Measurements from ENCODE around the gene MEN1.
A peak's percentile ranks its signal among the peaks of the same experiment; 100 is the strongest.
"Not testable (repeated sequence)": the region's sequence is repeated elsewhere in the genome, so short reads cannot be mapped to it uniquely, and the experiment has no call there.

MEN1 gene

DNA sequence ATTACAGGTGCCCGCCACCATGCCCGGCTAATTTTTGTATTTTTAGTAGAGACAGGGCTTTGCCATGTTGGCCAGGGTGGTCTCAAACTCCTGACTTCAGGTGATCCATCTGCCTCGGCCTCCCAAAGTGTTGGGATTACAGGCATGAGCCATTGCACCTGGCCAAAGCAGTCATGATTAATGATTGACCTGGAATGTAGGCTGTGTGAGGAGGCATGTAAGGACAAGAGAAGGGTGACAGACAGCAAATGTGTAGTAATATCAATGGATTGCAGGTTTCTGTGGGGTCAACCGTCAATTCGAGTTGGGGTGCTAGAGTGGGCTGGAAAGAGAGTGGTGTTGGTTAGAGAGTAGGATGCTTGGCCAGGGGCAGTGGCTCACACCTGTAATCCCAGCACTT lies 5.1 kb upstream of the MEN1 start:
- H3K27me3 ChIP-seq (ENCODE audit: control insufficient read depth, insufficient read depth, low read length); H3K9ac ChIP-seq (ENCODE audit: low read length); H3K9me3 ChIP-seq (ENCODE audit: control insufficient read depth, low read length); H3K36me3 ChIP-seq (ENCODE audit: control insufficient read depth, insufficient read depth, low read length); H3K4me1 ChIP-seq (ENCODE audit: control insufficient read depth, insufficient read depth, low read length); H3K4me3 ChIP-seq (ENCODE audit: low read length): not testable (repeated sequence)

DNA sequence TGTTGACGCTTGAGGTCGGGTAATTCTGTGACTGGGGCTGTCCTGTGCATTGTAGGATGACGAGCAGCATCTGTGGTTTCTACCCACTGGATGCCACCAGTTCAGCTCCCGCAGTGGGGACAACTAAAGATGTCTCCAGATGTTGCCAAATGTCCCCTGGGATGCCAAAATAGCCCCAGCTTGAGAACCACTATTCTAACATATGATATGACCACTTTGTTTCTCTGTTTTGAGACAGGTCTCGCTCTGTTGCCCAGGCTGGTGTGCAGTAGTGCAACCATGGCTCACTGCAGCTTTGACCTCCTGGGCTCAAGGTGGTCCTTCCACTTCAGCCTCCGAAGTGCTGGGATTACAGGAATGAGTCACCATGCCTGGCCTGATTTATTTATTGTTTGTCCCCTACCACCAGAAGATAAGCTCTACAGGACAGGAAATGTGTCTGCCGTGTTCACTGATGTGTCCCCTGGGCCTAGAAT lies 4.4 kb upstream of the MEN1 start:
- Histone ChIP-seq H3K36me3 (ENCODE audit: control insufficient read depth, insufficient read depth, low read length) (no peaks in the 10 kb centered on the region), H3K4me3 (ENCODE audit: low read length) (no peak overlapping the region), H3K27me3 (ENCODE audit: control insufficient read depth, insufficient read depth, low read length) (no peaks in the 10 kb centered on the region), H3K9ac (ENCODE audit: low read length) (no peak overlapping the region), H3K9me3 (ENCODE audit: control insufficient read depth, low read length) (no peaks in the 10 kb centered on the region), H3K4me1 (ENCODE audit: control insufficient read depth, insufficient read depth, low read length) (peaks cover under 1% of the 10 kb centered on the region)

GRCh38 chr11:64813826-64814225 lies 3.5 kb upstream of the MEN1 start:
- Histone ChIP-seq H3K36me3 (ENCODE audit: control insufficient read depth, insufficient read depth, low read length) (no peaks in the 10 kb centered on the region), H3K27me3 (ENCODE audit: control insufficient read depth, insufficient read depth, low read length) (no peaks in the 10 kb centered on the region), H3K9me3 (ENCODE audit: control insufficient read depth, low read length) (no peaks in the 10 kb centered on the region), H3K4me1 (ENCODE audit: control insufficient read depth, insufficient read depth, low read length) (peaks cover 7% of the 10 kb centered on the region), H3K9ac (ENCODE audit: low read length) (no peak overlapping the region), H3K4me3 (ENCODE audit: low read length) (no peak overlapping the region)

GRCh38 chr11:64810891-64811272 lies 531 bp upstream of the MEN1 start:
- peak overlapping the region; percentile 94 for H3K4me3 ChIP-seq (ENCODE audit: low read length)
- peaks cover 7% of the 10 kb centered on the region for H3K4me1 ChIP-seq (ENCODE audit: control insufficient read depth, insufficient read depth, low read length)
- no peaks in the 10 kb centered on the region for H3K9me3 ChIP-seq (ENCODE audit: control insufficient read depth, low read length)
- H3K36me3 ChIP-seq (ENCODE audit: control insufficient read depth, insufficient read depth, low read length) = peaks cover 5% of the 10 kb centered on the region
- no peak overlapping the region for H3K9ac ChIP-seq (ENCODE audit: low read length)
- H3K27me3 ChIP-seq (ENCODE audit: control insufficient read depth, insufficient read depth, low read length) = no peaks in the 10 kb centered on the region

GRCh38 chr11:64809781-64810241 lies 540 bp downstream of the MEN1 start:
- Histone ChIP-seq H3K4me3 (ENCODE audit: low read length) (peak overlapping the region; percentile 94), H3K9ac (ENCODE audit: low read length) (peak overlapping the region; percentile 70), H3K27me3 (ENCODE audit: control insufficient read depth, insufficient read depth, low read length) (no peaks in the 10 kb centered on the region), H3K9me3 (ENCODE audit: control insufficient read depth, low read length) (no peaks in the 10 kb centered on the region), H3K4me1 (ENCODE audit: control insufficient read depth, insufficient read depth, low read length) (peaks cover 7% of the 10 kb centered on the region), H3K36me3 (ENCODE audit: control insufficient read depth, insufficient read depth, low read length) (peaks cover 13% of the 10 kb centered on the region)

DNA sequence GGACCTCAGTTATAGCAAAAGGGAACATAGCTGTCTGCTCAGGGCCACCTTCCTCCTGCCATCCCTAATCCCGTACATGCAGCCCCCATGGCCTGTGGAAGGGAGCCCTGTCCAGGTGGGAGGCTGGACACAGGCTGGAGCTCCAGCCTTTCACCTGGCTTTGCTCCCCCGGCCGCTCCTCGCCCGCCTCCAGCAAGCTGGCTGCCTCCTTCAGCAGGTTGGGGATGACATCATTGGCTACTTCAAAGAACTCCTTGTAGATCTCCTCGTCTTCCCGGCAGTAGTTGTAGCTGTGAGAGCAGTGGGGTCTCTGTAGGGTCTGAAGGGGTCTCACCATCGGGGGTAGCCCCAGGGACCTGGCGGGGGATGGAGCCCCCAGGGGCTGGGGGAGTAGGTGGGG lies 4.9 kb downstream of the MEN1 start:
- peaks cover 13% of the 10 kb centered on the region for H3K36me3 ChIP-seq (ENCODE audit: control insufficient read depth, insufficient read depth, low read length)
- no peak overlapping the region for H3K9ac ChIP-seq (ENCODE audit: low read length)
- H3K4me1 ChIP-seq (ENCODE audit: control insufficient read depth, insufficient read depth, low read length) = peaks cover 31% of the 10 kb centered on the region

DNA sequence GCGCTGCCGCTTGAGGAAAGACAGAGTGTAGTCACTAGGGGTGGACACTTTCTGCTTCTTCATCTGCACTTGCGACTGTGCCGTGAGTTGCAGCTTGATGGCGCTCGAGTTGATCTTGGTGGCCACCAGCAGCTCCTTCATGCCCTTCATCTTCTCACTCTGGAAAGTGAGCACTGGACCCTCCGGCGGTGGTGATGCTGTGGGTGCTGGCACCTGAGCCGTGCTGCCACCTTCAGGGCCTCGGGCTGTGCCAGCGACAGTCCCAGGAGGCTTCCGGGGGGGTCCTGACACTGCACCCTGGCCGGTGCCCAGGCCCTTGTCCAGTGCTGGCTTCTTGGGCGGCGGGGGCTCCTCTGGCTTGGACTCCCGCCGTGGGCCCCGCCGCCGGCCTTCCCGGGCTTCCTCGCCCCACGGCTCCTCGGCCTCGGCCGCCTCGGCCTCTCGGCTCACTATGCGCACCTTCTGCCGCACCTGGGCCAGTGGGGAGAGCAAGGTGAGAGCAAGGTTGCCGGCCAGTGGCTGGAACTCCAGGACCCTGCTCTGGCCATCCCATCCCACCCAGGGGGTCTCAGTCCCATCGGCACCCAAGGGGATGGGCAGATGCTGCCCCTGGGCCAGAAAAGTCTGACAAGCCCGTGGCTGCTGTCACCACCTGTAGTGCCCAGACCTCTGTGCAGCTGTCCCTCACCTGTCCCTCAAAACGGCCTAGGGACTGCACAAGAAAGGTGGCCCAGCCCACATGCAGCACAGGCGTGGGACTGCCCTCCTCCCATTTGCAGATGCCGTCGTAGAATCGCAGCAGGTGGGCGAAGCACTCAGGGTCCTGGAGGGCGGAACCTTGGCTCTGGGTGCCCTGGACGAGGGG lies 5.8 kb downstream of the MEN1 start:
- no peaks in the 10 kb centered on the region for H3K27me3 ChIP-seq (ENCODE audit: control insufficient read depth, insufficient read depth, low read length)
- no peak overlapping the region for H3K9ac ChIP-seq (ENCODE audit: low read length)
- H3K4me3 ChIP-seq (ENCODE audit: low read length) = no peak overlapping the region
- H3K4me1 ChIP-seq (ENCODE audit: control insufficient read depth, insufficient read depth, low read length) = peaks cover 29% of the 10 kb centered on the region
- peaks cover 13% of the 10 kb centered on the region for H3K36me3 ChIP-seq (ENCODE audit: control insufficient read depth, insufficient read depth, low read length)
- no peaks in the 10 kb centered on the region for H3K9me3 ChIP-seq (ENCODE audit: control insufficient read depth, low read length)

More for the DNA sequence above, 4.9 kb downstream of the MEN1 start:
- Histone ChIP-seq H3K4me3 (ENCODE audit: low read length) (no peak overlapping the region), H3K9me3 (ENCODE audit: control insufficient read depth, low read length) (no peaks in the 10 kb centered on the region), H3K27me3 (ENCODE audit: control insufficient read depth, insufficient read depth, low read length) (no peaks in the 10 kb centered on the region)

DNA sequence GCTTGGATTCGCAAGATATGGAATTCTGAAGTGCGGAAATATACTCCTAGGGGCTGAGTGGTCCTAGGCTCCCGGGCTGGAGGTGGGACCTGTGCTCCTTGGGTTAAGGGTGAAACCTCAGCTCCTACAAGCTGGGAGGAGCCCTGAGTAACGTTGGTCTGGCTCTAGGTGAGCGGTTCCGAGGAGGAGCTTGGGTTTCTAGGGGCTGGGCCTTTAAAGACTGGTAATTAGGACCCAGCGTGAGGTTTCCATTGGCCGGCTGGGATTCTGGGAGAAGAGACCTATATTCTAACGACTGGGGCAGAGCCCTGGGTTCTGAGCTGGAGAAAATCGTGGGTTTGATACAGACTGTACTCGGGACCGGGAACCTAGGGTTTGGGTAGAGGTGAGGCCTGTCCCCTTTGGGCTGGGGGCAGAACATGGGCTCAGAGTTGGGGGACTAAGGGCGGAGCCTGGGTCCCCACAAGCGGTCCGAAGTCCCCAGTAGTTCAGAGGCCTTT lies 6.5 kb downstream of the MEN1 start:
- Histone ChIP-seq H3K36me3 (ENCODE audit: control insufficient read depth, insufficient read depth, low read length) (peaks cover 13% of the 10 kb centered on the region), H3K4me1 (ENCODE audit: control insufficient read depth, insufficient read depth, low read length) (peaks cover 24% of the 10 kb centered on the region), H3K9ac (ENCODE audit: low read length) (peak overlapping the region; percentile 65), H3K9me3 (ENCODE audit: control insufficient read depth, low read length) (no peaks in the 10 kb centered on the region), H3K27me3 (ENCODE audit: control insufficient read depth, insufficient read depth, low read length) (no peaks in the 10 kb centered on the region), H3K4me3 (ENCODE audit: low read length) (peak overlapping the region; percentile 82)

DNA sequence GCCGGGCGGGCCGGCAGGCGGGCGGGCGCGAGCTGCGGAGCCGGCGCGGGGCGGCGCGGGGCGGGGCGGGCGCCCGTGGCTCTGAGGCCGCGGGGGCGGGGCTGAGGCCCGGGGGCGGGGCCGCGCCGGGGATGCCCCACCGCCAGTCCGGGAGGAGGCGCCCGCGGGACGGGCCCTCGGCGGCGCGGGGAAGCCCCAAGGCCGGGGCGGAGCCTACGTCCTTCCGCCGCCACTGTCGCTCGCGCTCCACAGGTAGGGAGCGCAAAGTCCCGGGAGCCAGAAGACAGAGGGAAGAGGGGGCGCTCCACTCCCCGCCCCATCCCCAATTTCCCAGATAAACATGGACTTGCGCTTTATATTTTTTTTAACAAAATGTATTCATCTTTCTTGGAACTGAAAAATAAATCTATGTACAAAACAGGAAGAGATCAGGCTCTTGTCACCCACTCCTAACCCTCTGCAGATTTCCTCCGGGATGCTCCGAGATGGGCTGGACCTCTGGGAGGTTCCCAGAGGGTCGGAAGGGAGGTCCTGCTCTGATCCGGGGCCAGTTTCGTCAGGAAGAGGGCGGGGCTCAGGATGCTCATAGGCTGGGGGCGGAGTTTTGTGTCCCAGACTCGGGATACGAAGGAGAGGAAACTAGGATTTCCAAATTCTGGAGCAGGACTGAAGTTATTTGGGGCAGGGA lies 7.0 kb downstream of the MEN1 start, which contains the start of gene MAP4K2:
Gene MAP4K2 (minus strand): TSS at position 57 of the 688 bp plus-strand sequence. CDS start 65 bp downstream, outside the sequence.
- Histone ChIP-seq H3K9me3 (ENCODE audit: control insufficient read depth, low read length) (no peaks in the 10 kb centered on the region), H3K4me3 (ENCODE audit: low read length) (peak within 1 kb of the TSS; percentile 82), H3K9ac (ENCODE audit: low read length) (peak within 1 kb of the TSS; percentile 65), H3K27me3 (ENCODE audit: control insufficient read depth, insufficient read depth, low read length) (no peaks in the 10 kb centered on the region), H3K36me3 (ENCODE audit: control insufficient read depth, insufficient read depth, low read length) (peaks cover 13% of the 10 kb centered on the region), H3K4me1 (ENCODE audit: control insufficient read depth, insufficient read depth, low read length) (peaks cover 24% of the 10 kb centered on the region)

GRCh38 chr11:64802370-64803157 lies 7.8 kb downstream of the MEN1 start:
- H3K4me3 ChIP-seq (ENCODE audit: low read length) = peak overlapping the region; percentile 19

DNA sequence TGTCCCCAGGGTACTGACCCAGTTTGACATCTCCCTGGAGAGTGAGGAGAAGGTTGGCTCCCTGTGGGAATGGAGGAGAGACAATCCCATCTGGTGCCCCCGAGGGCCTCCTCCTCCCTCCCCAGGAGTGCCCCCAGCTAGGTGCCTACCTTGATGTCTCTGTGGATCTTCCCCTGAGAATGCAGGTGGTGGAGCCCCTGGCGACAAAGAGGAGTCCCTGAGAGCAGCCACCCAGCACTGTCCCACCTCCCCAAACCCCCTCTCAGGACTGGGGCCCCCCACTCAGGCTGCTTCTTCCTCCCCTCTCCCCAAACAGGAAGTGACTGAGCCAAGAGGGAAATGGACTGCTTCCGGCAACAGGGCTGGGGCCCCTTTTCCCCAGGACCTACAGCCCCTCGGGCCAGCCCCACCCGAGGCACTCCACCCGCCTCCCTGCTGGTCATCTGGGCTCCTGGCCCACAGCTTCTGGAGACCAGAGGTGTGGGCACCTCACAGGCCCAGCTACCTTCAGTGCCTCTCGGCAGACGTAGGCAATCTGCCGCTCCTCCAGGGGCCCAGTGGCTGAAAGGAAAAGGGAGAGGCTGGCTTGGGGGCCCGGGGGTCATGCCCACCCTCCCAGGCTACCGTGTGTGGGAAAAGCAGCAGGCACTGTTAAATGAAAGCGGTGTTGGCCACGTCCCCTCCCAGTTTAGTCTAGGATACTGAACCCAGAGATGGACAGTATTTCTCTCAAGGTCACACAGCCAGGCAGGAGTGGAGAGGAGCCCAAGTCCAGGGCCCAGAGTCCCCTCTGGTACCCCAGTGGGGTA lies 8.6 kb downstream of the MEN1 start:
- no peaks in the 10 kb centered on the region for H3K9me3 ChIP-seq (ENCODE audit: control insufficient read depth, low read length)
- peak overlapping the region; percentile 19 for H3K4me3 ChIP-seq (ENCODE audit: low read length)
- peaks cover 13% of the 10 kb centered on the region for H3K36me3 ChIP-seq (ENCODE audit: control insufficient read depth, insufficient read depth, low read length)
- no peaks in the 10 kb centered on the region for H3K27me3 ChIP-seq (ENCODE audit: control insufficient read depth, insufficient read depth, low read length)
- peaks cover 24% of the 10 kb centered on the region for H3K4me1 ChIP-seq (ENCODE audit: control insufficient read depth, insufficient read depth, low read length)
- peak overlapping the region; percentile 28 for H3K9ac ChIP-seq (ENCODE audit: low read length)

More at GRCh38 chr11:64802370-64803157, 7.8 kb downstream of the MEN1 start:
- Histone ChIP-seq H3K27me3 (ENCODE audit: control insufficient read depth, insufficient read depth, low read length) (no peaks in the 10 kb centered on the region), H3K9ac (ENCODE audit: low read length) (peak overlapping the region; percentile 28), H3K36me3 (ENCODE audit: control insufficient read depth, insufficient read depth, low read length) (peaks cover 13% of the 10 kb centered on the region), H3K9me3 (ENCODE audit: control insufficient read depth, low read length) (no peaks in the 10 kb centered on the region), H3K4me1 (ENCODE audit: control insufficient read depth, insufficient read depth, low read length) (peaks cover 24% of the 10 kb centered on the region)

Data from mucosa of stomach (tissue), 1 donor.